Karpas-422 (cell line): ENCODE results near the gene CACNA1F. TPM values are rescaled to one million over a fixed set of nuclear protein-coding genes. Genes with fewer than 3 reads are reported as not detected.
"Not testable (repeated sequence)": the region's sequence is repeated elsewhere in the genome, so short reads cannot be mapped to it uniquely, and the experiment has no call there.

ENCODE experiments used
- DNase-seq: peaks from one replicate; pipeline ENCODE4 v3.0.0-alpha.2; 2015
- H2AFZ ChIP-seq: fragments of 200-600 bp; sonication (generic); 2 replicates; pipeline ENCODE4 v1.6.1; 2014; ENCODE audit warnings: antibody characterized with exemption, low read length, mixed read lengths
- H3K27ac ChIP-seq: fragments of 200-600 bp; sonication (generic); 2 replicates; pipeline ENCODE4 v1.5.1; 2014; ENCODE audit warnings: mild to moderate bottlenecking, low read length, moderate library complexity
- H3K27me3 ChIP-seq: fragments of 200-600 bp; sonication (generic); 2 replicates; pipeline ENCODE4 v1.6.1; 2014; ENCODE audit warnings: low read length, mixed read lengths
- H3K36me3 ChIP-seq: fragments of 200-600 bp; sonication (generic); 2 replicates; pipeline ENCODE4 v1.6.1; 2014; ENCODE audit warnings: low read length, mixed read lengths; ENCODE audit not compliant: insufficient read depth
- H3K4me1 ChIP-seq: fragments of 200-600 bp; sonication (generic); 2 replicates; pipeline ENCODE4 v1.6.1; 2014; ENCODE audit warnings: mild to moderate bottlenecking, low read length, mixed read lengths
- H3K4me2 ChIP-seq: fragments of 200-600 bp; sonication (generic); 2 replicates; pipeline ENCODE4 v1.6.1; 2014; ENCODE audit warnings: low read length, low read depth, mild to moderate bottlenecking; ENCODE audit not compliant: poor library complexity, severe bottlenecking
- H3K4me3 ChIP-seq: fragments of 200-600 bp; sonication (generic); 2 replicates; pipeline ENCODE4 v1.5.1; 2014; ENCODE audit warnings: mild to moderate bottlenecking, antibody characterized with exemption, low read length, mixed read lengths
- H3K79me2 ChIP-seq: fragments of 200-600 bp; sonication (generic); 2 replicates; pipeline ENCODE4 v1.6.1; 2014; ENCODE audit warnings: mild to moderate bottlenecking, low read length, mixed read lengths
- H3K9ac ChIP-seq: fragments of 200-600 bp; sonication (generic); 2 replicates; pipeline ENCODE4 v1.6.0; 2014; ENCODE audit warnings: low read length
- H3K9me2 ChIP-seq: fragments of 200-600 bp; sonication (generic), shearing (Covaris generic); replicated peaks from 2 replicates; pipeline ENCODE4 v1.6.0; 2014; ENCODE audit warnings: mild to moderate bottlenecking, low read length, moderate library complexity; ENCODE audit not compliant: insufficient read depth
- H3K9me3 ChIP-seq: fragments of 300-700, 200-600 bp; sonication (generic); 2 replicates; pipeline ENCODE4 v1.6.1; 2014; ENCODE audit warnings: low read length, mixed read lengths
- H4K20me1 ChIP-seq: fragments of 200-600 bp; sonication (generic); 2 replicates; pipeline ENCODE4 v1.6.1; 2014; ENCODE audit warnings: mild to moderate bottlenecking, antibody characterized with exemption, low read length, low read depth; ENCODE audit not compliant: insufficient read depth
- total RNA-seq: library from RNA; depleted of rRNA; stranded (reverse); fragments of >200 nt; shearing (Covaris generic); gene quantifications from 2 replicates; pipeline ENCODE4 v1.2.3, GENCODE V29; 2014; ENCODE audit warnings: low replicate concordance

The CACNA1F gene
- total RNA-seq, 1 experiment from 2014 or later = not detected

DNA sequence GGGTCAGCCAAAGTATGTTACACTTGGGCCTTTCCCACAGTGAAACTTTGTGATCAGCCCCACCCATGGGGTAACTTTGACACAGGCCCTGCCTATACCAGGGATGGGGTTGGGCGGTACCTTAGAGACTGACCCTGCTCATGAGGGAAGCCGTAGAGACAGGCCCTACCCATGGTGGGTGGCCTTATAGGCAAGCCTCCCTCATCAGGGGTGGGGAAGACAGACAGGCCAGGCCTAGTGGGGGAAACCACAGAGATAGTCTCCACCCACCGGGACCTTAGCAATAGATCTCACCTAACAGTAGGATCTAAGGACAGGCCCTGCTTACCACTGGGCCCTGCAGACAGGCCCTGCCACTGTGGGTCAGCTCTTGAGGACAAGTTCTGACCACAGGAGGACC, 54.6 kb downstream of the CACNA1F start:
- no peaks in the 10 kb centered on the region for H3K27me3 ChIP-seq
- H3K27ac ChIP-seq = no peak overlapping the region
- H2AFZ ChIP-seq = no peak overlapping the region
- H3K9me3 ChIP-seq = no peaks in the 10 kb centered on the region
- H3K4me1 ChIP-seq = peaks cover 5% of the 10 kb centered on the region
- H3K79me2 ChIP-seq = no peaks in the 10 kb centered on the region
- no peak overlapping the region for H3K4me2 ChIP-seq
- H3K36me3 ChIP-seq = peaks cover 6% of the 10 kb centered on the region; the same call in 1 of the 2 replicates
- no peaks in the 10 kb centered on the region for H3K9me2 ChIP-seq
- H3K9ac ChIP-seq = no peak overlapping the region
- peak; percentile 40 for DNase-seq
- H3K4me3 ChIP-seq = no peak overlapping the region
- H4K20me1 ChIP-seq = no peaks in the 10 kb centered on the region

- Histone ChIP-seq H3K9me3 (no peaks in the 10 kb centered on the region), H3K4me1 (peaks cover 9% of the 10 kb centered on the region), H2AFZ (no peak overlapping the region), H3K79me2 (no peaks in the 10 kb centered on the region), H3K4me2 (no peak overlapping the region), H3K36me3 (peaks cover 4% of the 10 kb centered on the region; the same call in 1 of the 2 replicates), H3K27me3 (no peaks in the 10 kb centered on the region), H3K9me2 (no peaks in the 10 kb centered on the region), H4K20me1 (no peaks in the 10 kb centered on the region), H3K9ac (no peak overlapping the region), H3K27ac (no peak overlapping the region), H3K4me3 (no peak overlapping the region)
- peak; percentile 35 for DNase-seq
Measured at GRCh38 chrX:49177873-49178480, 55.2 kb downstream of the CACNA1F start.

- Histone ChIP-seq H3K4me1 (peaks cover 13% of the 10 kb centered on the region), H3K4me3 (no peak overlapping the region), H3K9ac (no peak overlapping the region), H3K9me2 (no peaks in the 10 kb centered on the region), H4K20me1 (no peaks in the 10 kb centered on the region), H3K27me3 (no peaks in the 10 kb centered on the region), H3K9me3 (no peaks in the 10 kb centered on the region), H3K4me2 (no peak overlapping the region), H3K36me3 (peaks cover 3% of the 10 kb centered on the region; the same call in 1 of the 2 replicates), H3K79me2 (no peaks in the 10 kb centered on the region), H3K27ac (no peak overlapping the region), H2AFZ (no peak overlapping the region)
- peak; percentile 51 for DNase-seq
Measured at GRCh38 chrX:49177338-49177833, 55.8 kb downstream of the CACNA1F start.

DNA sequence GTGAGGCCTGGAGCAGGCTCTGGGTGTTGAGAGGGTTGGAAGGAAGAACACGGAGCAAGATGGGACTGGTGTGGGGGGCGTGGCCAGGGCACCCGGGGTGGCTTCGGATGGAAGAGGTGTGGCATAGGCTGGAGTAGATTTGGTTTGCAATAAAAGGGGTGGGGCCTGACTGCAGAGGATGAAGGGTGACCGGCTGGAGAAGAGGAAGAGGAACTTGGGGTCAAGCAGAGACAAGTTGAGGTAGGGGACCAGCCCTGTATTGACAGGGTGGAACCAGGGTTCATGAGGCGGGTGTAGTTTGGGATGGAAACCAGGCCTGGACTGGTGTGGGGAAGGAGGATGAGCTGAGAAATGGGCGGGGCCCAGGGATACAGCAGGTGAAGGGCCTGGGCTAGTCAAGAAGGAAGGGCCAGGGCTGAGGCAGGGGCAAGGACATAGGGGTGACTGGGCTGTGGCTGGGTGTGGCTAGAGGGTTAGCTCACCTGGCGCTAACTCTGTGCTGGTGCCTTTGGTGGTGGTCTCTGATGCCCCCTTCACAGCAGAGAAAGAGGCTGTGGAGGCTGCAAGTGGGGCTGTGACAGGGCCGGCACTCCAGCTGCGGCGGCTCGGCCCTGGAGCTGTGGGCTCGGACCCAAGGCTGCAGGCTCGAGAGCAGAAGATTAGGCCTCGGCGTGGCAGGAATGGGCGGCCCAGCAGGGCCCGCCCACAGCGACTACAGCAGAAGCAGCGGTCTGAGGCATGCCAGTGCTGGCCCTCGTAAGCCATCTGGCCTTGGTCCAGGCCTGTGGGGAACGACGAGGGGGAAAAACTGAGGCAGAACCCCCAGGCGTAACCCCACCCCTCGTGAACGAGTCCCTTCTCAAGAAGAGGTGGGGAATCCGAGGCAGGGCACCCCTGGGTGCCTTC, 56.5 kb downstream of the CACNA1F start:
- Histone ChIP-seq H4K20me1 (no peaks in the 10 kb centered on the region), H3K4me1 (peaks cover 18% of the 10 kb centered on the region), H3K9me2 (no peaks in the 10 kb centered on the region), H3K9ac (no peak overlapping the region), H3K36me3 (0 out of 2 replicates have a peak, but pooled peaks cover 3% of the 10 kb centered on the region), H3K4me3 (no peak overlapping the region), H3K27me3 (no peaks in the 10 kb centered on the region), H2AFZ (no peak overlapping the region), H3K79me2 (no peaks in the 10 kb centered on the region), H3K27ac (no peak overlapping the region), H3K9me3 (no peaks in the 10 kb centered on the region), H3K4me2 (no peak overlapping the region)
- peak; percentile 73 for DNase-seq

DNA sequence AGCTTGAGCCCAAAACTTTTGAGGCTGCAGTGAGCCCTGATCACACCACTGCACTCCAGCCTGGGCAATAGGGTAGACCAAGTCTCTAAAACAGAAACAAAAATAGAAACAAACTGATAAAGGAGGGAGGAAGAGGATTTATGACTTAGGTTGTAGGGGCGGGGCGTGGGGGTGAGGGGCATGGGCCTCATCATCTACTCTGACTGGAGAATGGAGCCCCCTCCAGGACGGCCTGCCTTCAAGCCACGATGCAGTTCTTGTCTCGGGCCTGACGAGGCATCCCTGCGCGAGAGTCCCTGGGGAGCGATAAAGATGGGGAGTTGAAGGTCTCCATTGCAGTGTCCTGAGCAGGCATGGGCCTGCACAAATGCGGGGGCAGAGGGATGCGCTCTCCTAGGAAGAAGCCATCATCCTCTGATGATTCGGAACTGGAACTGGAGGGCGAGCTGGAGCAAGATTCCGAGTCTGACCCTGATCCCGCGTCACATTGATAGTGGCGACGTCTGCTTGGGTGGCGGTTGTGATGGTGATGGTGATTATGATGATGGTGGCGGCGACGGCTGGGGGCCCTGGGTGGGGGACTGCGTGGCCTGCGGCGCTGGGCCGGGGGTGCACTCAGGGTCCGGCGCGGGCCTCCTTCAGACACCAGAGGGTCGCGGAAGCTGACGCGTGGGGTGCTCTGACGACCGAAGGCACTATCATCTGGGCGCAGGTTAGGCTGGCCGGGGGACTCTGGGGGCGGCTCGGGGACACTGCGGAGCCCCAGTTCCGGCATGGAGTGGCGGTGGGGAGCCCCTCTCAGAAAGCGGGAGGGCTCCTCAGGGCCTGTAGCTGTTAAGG, 57.5 kb downstream of the CACNA1F start:
- peak; percentile 23 for DNase-seq
- Histone ChIP-seq H3K4me3 (no peak overlapping the region), H3K9me3 (no peaks in the 10 kb centered on the region), H3K9me2 (no peaks in the 10 kb centered on the region), H3K27me3 (no peaks in the 10 kb centered on the region), H3K36me3 (0 out of 2 replicates have a peak, but pooled peaks cover 3% of the 10 kb centered on the region), H3K4me1 (peaks cover 21% of the 10 kb centered on the region), H4K20me1 (no peaks in the 10 kb centered on the region), H3K27ac (no peak overlapping the region), H3K79me2 (no peaks in the 10 kb centered on the region), H3K9ac (no peak overlapping the region), H2AFZ (no peak overlapping the region), H3K4me2 (no peak overlapping the region)

DNA sequence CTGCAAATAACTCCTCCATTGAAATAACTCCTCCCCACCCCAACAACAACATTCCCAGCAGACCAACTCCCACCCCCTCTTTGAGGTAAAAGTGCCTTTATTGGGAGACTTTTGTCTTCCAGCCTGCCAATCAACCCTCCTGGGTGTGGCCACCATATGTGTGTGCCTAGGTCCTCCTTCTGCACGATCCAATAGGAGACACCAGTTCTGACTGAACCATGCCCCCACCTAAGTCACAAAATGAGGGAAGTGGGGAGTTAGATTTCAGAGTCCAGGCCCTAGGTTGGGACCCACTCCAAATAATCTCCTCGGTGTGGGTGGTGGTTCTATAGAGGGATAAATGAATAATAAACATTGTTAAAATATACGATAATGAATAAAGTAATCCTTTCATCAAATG, 58.4 kb downstream of the CACNA1F start:
- Histone ChIP-seq H3K27me3 (no peaks in the 10 kb centered on the region), H3K4me1 (peaks cover 21% of the 10 kb centered on the region), H3K9me2 (no peaks in the 10 kb centered on the region), H3K4me2 (no peak overlapping the region), H3K27ac (no peak overlapping the region), H3K9ac (no peak overlapping the region), H3K36me3 (no peaks in the 10 kb centered on the region), H4K20me1 (no peaks in the 10 kb centered on the region), H3K4me3 (no peak overlapping the region), H3K79me2 (no peaks in the 10 kb centered on the region), H2AFZ (no peak overlapping the region), H3K9me3 (no peaks in the 10 kb centered on the region)
- DNase-seq = peak; percentile 33

GRCh38 chrX:49173544-49173943, 59.6 kb downstream of the CACNA1F start:
- not testable (repeated sequence) for H3K27ac ChIP-seq, H3K9ac ChIP-seq, H4K20me1 ChIP-seq

More at GRCh38 chrX:49173544-49173943, 59.6 kb downstream of the CACNA1F start:
- H3K9me3 ChIP-seq, H3K36me3 ChIP-seq, DNase-seq, H2AFZ ChIP-seq, H3K27me3 ChIP-seq, H3K9me2 ChIP-seq, H3K79me2 ChIP-seq: not testable (repeated sequence)
- Histone ChIP-seq H3K4me3 (peak overlapping the region; percentile 69; the same call in 1 of the 2 replicates), H3K4me1 (peaks cover 21% of the 10 kb centered on the region), H3K4me2 (peak overlapping the region; percentile 84)
